HEK293T (cell line): Measurements from ENCODE around the gene PAF1.

Experiments used
- ELF4 ChIP-seq: fragments of 450-650 bp; IDR thresholded peaks from 2 replicates; pipeline ENCODE4 v1.6.1; 2017; ENCODE audit warnings: antibody characterized with exemption
- HDGF ChIP-seq: fragments of 450-650 bp; IDR thresholded peaks from 2 replicates; pipeline ENCODE4 v1.6.1; 2017; ENCODE audit warnings: antibody characterized with exemption, borderline replicate concordance
- LEF1 ChIP-seq: fragments of 450-650 bp; IDR thresholded peaks from 2 replicates; pipeline ENCODE4 v1.6.1; 2017; ENCODE audit warnings: mild to moderate bottlenecking, borderline replicate concordance
- SP1 ChIP-seq: fragments of 450-650 bp; IDR thresholded peaks from 2 replicates; pipeline ENCODE4 v1.6.1; 2017
- SUZ12 ChIP-seq: fragments of 450-650 bp; IDR thresholded peaks from 2 replicates; pipeline ENCODE4 v1.6.1; 2016; ENCODE audit warnings: mild to moderate bottlenecking
- TARDBP ChIP-seq: fragments of 450-650 bp; IDR thresholded peaks from 2 replicates; pipeline ENCODE4 v1.6.1; 2016

DNA sequence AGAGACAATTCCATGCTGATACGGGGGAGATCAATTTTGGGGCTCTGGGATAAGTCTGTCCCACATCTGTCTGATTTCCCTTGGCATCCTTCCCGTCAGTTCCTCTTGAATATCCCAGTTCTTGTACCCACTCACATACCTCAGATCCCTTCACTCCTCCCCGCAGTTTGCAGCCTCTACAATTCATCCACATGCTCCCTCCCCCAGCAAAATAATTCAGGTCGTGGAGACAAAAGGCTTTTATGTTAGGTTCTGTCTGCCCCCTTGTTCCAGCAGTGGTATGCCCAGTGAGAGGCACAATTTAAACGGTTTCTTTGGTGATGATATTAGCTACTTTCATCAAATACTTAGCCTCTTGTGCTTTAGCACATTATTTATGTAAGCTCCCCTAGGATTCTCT is 35.3 kb upstream of the PAF1 start:
- TF ChIP-seq SP1 (no peak), ELF4 (no peak), TARDBP (no peak), SUZ12 (no peak), LEF1 (no peak), HDGF (no peak)
